ENCODE results near the gene PRAF2. TPM values are rescaled to one million over a fixed set of nuclear protein-coding genes. Genes with fewer than 3 reads are reported as not detected.

Gene PRAF2, protein sequence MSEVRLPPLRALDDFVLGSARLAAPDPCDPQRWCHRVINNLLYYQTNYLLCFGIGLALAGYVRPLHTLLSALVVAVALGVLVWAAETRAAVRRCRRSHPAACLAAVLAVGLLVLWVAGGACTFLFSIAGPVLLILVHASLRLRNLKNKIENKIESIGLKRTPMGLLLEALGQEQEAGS
- total RNA-seq, result 28.1 and 28.6 TPM in 2 replicates

DNA sequence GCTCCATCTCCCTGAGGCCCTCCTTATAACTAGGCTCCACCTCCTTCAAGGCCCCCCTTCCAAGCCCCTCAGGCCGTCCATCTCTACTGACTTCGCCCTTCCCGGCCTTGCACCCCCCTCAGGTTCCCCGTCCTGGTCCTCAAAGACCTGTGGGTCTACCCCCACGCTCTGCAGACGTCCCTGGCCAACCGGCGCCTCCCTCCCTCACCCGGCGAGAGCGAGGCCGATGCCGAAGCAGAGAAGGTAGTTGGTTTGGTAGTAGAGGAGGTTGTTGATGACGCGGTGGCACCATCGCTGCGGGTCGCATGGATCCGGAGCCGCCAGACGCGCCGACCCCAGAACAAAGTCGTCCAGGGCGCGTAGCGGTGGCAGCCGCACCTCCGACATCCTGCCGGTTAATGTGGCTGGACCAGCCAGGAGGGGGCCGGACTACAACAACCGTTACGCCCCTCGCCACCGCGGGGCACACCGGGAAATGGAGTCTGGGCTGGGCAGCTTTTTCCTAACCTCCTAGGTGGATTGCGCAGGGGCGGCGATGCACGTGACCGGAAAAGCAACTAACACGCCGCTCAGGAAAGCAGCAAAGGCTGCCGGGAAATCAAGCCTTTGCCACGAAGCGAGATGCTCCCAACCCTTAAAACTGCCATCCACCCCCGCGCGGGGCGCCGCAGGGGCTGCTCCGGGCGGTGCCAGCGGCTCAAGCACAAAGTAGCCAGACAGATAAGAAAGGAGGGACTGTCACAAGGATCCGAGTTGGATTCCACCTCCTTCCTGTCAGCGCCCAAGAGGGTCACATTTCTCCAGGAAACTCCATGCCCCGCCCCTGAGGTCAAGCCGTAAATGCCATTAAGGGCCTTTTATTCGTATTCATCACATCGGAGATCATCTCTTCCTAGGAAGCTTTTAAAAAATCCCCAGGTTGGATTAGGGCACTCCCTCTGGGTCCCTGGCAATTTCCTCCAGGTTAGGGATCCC lies at the start of gene PRAF2:
Gene PRAF2, minus strand, starts transcription at position 402 of the 975 bp plus-strand sequence. Its CDS starts 15 bp downstream, at position 387.

DNA sequence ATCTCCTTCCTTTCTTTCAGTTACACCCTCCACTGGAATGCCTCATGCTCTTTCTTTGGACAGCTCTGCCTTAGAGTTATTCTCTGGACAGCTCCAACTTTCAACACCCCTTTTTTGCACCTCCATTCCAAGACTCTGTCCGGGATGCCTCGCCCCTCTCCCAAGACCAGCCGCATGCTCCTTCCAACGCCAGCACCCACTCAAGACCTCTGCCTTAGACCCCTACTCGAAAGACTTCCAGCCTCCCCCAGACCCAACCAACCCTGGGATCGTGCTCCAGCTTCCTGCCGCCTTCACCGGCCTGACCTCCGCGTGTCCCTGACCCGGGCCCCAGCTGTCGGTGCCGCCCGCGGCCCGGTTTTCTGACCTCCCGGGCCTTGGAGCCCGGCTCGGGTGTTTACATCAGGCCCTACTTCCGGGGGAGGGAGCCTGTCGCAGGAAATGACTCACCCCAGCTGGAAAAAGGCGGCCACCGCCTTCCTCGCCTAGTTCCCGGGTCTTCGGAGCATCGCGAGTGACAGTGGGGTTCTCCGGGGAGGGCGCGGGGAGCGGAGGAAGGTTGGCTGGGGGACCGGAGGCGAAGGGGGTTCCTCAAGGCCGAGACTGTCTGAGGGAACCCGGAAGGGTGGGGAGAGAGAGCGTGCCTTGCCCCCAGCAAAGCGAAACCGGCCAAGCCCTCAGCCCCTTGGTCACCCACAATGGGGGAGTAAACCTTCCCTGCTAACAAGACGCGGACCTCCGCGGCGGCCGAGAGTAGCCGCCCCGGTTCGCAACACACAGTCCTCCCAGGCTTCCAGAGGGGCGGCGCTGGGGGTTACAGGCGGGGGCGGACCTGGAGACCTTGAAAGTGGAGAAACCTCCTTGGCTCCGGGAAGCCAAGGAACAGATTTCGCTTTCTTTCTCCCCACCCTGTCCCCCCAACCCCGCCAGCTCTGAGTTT lies 6.0 kb upstream of the PRAF2 start, which contains the start of gene WDR45:
Gene WDR45, minus strand, starts transcription at position 399 of the 940 bp plus-strand sequence. CDS start 1,792 bp downstream, outside the sequence.

DNA sequence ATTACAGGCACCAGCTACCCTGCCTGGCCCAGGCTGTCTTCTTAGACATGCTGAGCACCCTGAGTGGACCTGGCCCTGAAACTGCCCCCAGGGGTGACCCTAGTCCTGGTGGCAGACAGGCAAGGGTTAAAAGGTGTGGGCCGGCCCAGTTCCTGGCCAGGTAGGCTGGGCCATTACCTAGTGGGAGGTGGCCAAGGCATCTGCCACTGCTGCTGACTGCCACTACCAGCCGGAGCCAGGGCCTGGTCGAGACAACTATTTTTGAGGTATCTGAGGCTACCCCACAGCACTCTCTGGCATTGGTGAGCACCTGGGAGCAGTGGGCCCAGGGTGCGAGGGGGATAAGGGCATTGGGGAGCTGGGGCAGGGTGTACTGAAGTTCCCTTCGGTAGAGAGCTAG lies 15.0 kb downstream of the PRAF2 start, which contains the start of gene CCDC120:
Gene CCDC120, plus strand, starts transcription at position 206 of the 400 bp plus-strand sequence. CDS start 3,043 bp downstream, outside the sequence.

DNA sequence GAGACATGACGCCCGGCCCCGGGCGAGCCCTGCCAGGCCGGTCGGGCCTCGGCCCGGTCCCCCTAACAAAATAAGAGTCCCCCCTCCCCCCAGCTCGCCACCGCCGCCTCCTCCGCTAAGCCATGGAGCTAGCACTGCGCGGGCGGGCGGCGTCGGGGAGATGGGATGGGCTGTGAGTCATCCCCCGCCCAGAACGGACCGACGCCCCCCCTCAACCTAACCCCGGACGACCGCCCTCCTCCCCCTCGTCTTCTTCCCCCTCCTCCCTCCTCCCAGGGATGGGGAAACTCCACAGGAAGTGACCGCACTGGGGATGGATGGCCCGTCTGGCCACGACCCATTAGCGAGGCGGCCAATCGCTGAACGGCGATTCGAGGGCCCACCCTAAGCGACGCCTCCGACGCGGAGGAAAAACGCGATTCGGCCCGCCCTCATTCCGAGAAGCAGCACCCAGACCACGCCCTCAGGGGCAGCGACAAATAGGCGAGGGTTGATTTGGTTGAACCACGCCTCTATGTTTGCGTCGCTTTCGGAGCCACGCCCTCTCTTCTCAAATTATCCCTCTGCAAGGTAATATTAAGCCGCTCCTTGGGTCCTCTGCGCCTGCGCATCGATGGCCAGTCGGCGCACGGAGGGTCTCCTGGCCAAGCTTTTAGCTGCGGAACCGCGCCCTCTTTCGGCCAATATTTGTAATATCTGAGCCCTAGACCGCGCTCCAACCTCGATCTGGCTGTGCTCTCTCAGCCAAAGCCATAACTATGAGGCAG lies 30.4 kb downstream of the PRAF2 start, which contains the start of gene TFE3:
Gene TFE3, minus strand, starts transcription at position 138 of the 767 bp plus-strand sequence. Its CDS starts 131 bp downstream, at position 7.

Other genes starting within 250 kb of the PRAF2 start
- gene ERAS, start 247.5 kb downstream of the PRAF2 start, total RNA-seq, result 0.13 TPM in 1 of 2 replicates, not detected in the other
- gene PCSK1N, start 238.4 kb downstream of the PRAF2 start, total RNA-seq, result 0.46 and 10.7 TPM in 2 replicates
- 18.1 and 20.5 TPM in 2 replicates for gene TIMM17B, start 176.2 kb downstream of the PRAF2 start, total RNA-seq
- gene PQBP1, start 176.1 kb downstream of the PRAF2 start, total RNA-seq, result 33.8 and 36.0 TPM in 2 replicates
- 18.2 and 19.7 TPM in 2 replicates for gene SLC35A2, start 162.4 kb downstream of the PRAF2 start, total RNA-seq
- 4.7 and 9.1 TPM in 2 replicates for gene PIM2, start 155.0 kb downstream of the PRAF2 start, total RNA-seq
- 40.3 and 40.5 TPM in 2 replicates for gene OTUD5, start 116.4 kb downstream of the PRAF2 start, total RNA-seq
- gene KCND1, start 102.2 kb downstream of the PRAF2 start, total RNA-seq, result 2.3 and 2.8 TPM in 2 replicates
- gene GRIPAP1, start 71.7 kb downstream of the PRAF2 start, total RNA-seq, result 22.3 and 24.3 TPM in 2 replicates
- gene TFE3, start 30.6 kb downstream of the PRAF2 start, total RNA-seq, result 51.7 and 53.5 TPM in 2 replicates
- 0.98 and 1.3 TPM in 2 replicates for gene CCDC120, start 15.0 kb downstream of the PRAF2 start, total RNA-seq
- gene WDR45, start 5.9 kb upstream of the PRAF2 start, total RNA-seq, result 42.9 and 44.4 TPM in 2 replicates
- gene GPKOW, start 49.7 kb upstream of the PRAF2 start, total RNA-seq, result 18.2 and 18.9 TPM in 2 replicates
- 2.2 and 4.2 TPM in 2 replicates for gene MAGIX, start 88.8 kb upstream of the PRAF2 start, total RNA-seq
- gene PLP2, start 97.9 kb upstream of the PRAF2 start, total RNA-seq, result 21.6 and 22.8 TPM in 2 replicates
- gene PRICKLE3, start 112.4 kb upstream of the PRAF2 start, total RNA-seq, result 8.6 and 15.0 TPM in 2 replicates
- gene SYP, start 126.2 kb upstream of the PRAF2 start, total RNA-seq, result 0.52 and 0.59 TPM in 2 replicates
- gene CACNA1F, start 159.3 kb upstream of the PRAF2 start, total RNA-seq, result not detected in 2 replicates
- gene CCDC22, start 161.5 kb upstream of the PRAF2 start, total RNA-seq, result 13.0 and 13.8 TPM in 2 replicates
- gene FOXP3, start 190.7 kb upstream of the PRAF2 start, total RNA-seq, result 0.07 and 0.13 TPM in 2 replicates
- 6.8 and 8.5 TPM in 2 replicates for gene PPP1R3F, start 195.8 kb upstream of the PRAF2 start, total RNA-seq
- gene GAGE10, start 229.6 kb upstream of the PRAF2 start, total RNA-seq, result not detected in 2 replicates
- not detected in 2 replicates for gene GAGE12J, start 248.0 kb upstream of the PRAF2 start, total RNA-seq

Data from smooth muscle cell of the pulmonary artery (primary cell).